Duodenal mucosa (tissue), 2 donors: Measurements from ENCODE around the gene RABIF.

Experiments
- H3K27ac ChIP-seq: one replicate; pipeline ENCODE4 v1.7.0; 2013; ENCODE audit warnings: low read depth, low read length
- H3K27me3 ChIP-seq, 2 donors: one replicate each; pipeline ENCODE4 v1.7.0; 2013; ENCODE audit warnings: low read length in 2 of 2, control low read depth in 1 of 2; ENCODE audit not compliant: insufficient read depth in 2 of 2, control insufficient read depth in 1 of 2
- H3K36me3 ChIP-seq, 2 donors: one replicate each; pipeline ENCODE4 v1.7.0; 2013; ENCODE audit warnings: low read length in 2 of 2, control low read depth in 1 of 2; ENCODE audit not compliant: insufficient read depth in 2 of 2, control insufficient read depth in 1 of 2
- H3K4me1 ChIP-seq, 2 donors: one replicate each; pipeline ENCODE4 v1.7.0; 2013; ENCODE audit warnings: low read length in 2 of 2, control low read depth in 1 of 2; ENCODE audit not compliant: insufficient read depth in 2 of 2, control insufficient read depth in 1 of 2
- H3K4me3 ChIP-seq, 2 donors: one replicate each; pipeline ENCODE4 v1.7.0; 2013; ENCODE audit warnings: low read length in 2 of 2, low read depth in 1 of 2
- H3K9ac ChIP-seq, 2 donors: one replicate each; pipeline ENCODE4 v1.7.0; 2013; ENCODE audit warnings: low read length in 2 of 2, low read depth in 1 of 2
- H3K9me3 ChIP-seq, 2 donors: one replicate each; pipeline ENCODE4 v1.7.0; 2013; ENCODE audit warnings: low read length in 2 of 2, control low read depth in 1 of 2; ENCODE audit not compliant: control insufficient read depth in 1 of 2

The RABIF gene

GRCh38 chr1:202880062-202880461, 8.9 kb downstream of the RABIF start:
- H3K4me3 ChIP-seq, result no peak overlapping the region
- peaks cover 19 to 30% of the 10 kb centered on the region in 2 donors for H3K36me3 ChIP-seq

GRCh38 chr1:202879128-202879527, 9.8 kb downstream of the RABIF start:
- Histone ChIP-seq H3K4me3 (no peak overlapping the region), H3K9ac (no peak overlapping the region), H3K9me3 (no peaks in the 10 kb centered on the region)

More at GRCh38 chr1:202880062-202880461, 8.9 kb downstream of the RABIF start:
- Histone ChIP-seq H3K9ac (no peak overlapping the region), H3K27ac (no peak overlapping the region), H3K27me3 (no peaks in the 10 kb centered on the region), H3K9me3 (no peaks in the 10 kb centered on the region), H3K4me1 (no peaks in the 10 kb centered on the region)

GRCh38 chr1:202873026-202873425, 15.9 kb downstream of the RABIF start:
- no peaks in the 10 kb centered on the region for H3K9me3 ChIP-seq
- H3K4me1 ChIP-seq, result no peaks in the 10 kb centered on the region
- no peak overlapping the region for H3K27ac ChIP-seq
- H3K4me3 ChIP-seq, result no peak overlapping the region
- peaks cover 0 to 1% of the 10 kb centered on the region in 2 donors for H3K36me3 ChIP-seq
- H3K27me3 ChIP-seq, result no peaks in the 10 kb centered on the region
- H3K9ac ChIP-seq, result no peak overlapping the region

More at GRCh38 chr1:202879128-202879527, 9.8 kb downstream of the RABIF start:
- no peaks in the 10 kb centered on the region for H3K4me1 ChIP-seq
- peaks cover 19 to 30% of the 10 kb centered on the region in 2 donors for H3K36me3 ChIP-seq
- no peak overlapping the region for H3K27ac ChIP-seq
- H3K27me3 ChIP-seq, result no peaks in the 10 kb centered on the region

- Histone ChIP-seq H3K4me1 (no peaks in the 10 kb centered on the region), H3K27me3 (no peaks in the 10 kb centered on the region), H3K27ac (no peak overlapping the region), H3K4me3 (no peak overlapping the region), H3K9me3 (no peaks in the 10 kb centered on the region), H3K9ac (no peak overlapping the region), H3K36me3 (no peaks in the 10 kb centered on the region)
Observed at GRCh38 chr1:202871367-202871766, 17.6 kb downstream of the RABIF start.

GRCh38 chr1:202862679-202863560, 26.0 kb downstream of the RABIF start:
- Histone ChIP-seq H3K9me3 (no peaks in the 10 kb centered on the region), H3K4me1 (peaks cover 33 to 43% of the 10 kb centered on the region in 2 donors), H3K36me3 (no peaks in the 10 kb centered on the region), H3K27ac (no peak overlapping the region), H3K4me3 (peak overlapping the region in 1 of 2 donors; percentile 72), H3K9ac (no peak overlapping the region), H3K27me3 (no peaks in the 10 kb centered on the region)

- H3K4me3 ChIP-seq, result peak overlapping the region; percentile 72 to 86
- no peaks in the 10 kb centered on the region for H3K27me3 ChIP-seq
- no peak overlapping the region for H3K27ac ChIP-seq
- H3K9ac ChIP-seq, result peak overlapping the region; percentile 50 to 57
- H3K36me3 ChIP-seq, result no peaks in the 10 kb centered on the region
- H3K4me1 ChIP-seq, result peaks cover 46 to 54% of the 10 kb centered on the region in 2 donors
- H3K9me3 ChIP-seq, result no peaks in the 10 kb centered on the region
Observed at GRCh38 chr1:202861420-202862132, 27.4 kb downstream of the RABIF start.

GRCh38 chr1:202860744-202861419, 28.1 kb downstream of the RABIF start:
- no peaks in the 10 kb centered on the region for H3K27me3 ChIP-seq
- no peak overlapping the region for H3K27ac ChIP-seq
- H3K4me1 ChIP-seq, result peaks cover 46 to 54% of the 10 kb centered on the region in 2 donors
- no peaks in the 10 kb centered on the region for H3K9me3 ChIP-seq
- H3K9ac ChIP-seq, result peak overlapping the region; percentile 50 to 57
- H3K4me3 ChIP-seq, result peak overlapping the region; percentile 72 to 86
- peaks cover 0 to 2% of the 10 kb centered on the region in 2 donors for H3K36me3 ChIP-seq

GRCh38 chr1:202858789-202859414, 30.0 kb downstream of the RABIF start:
- peaks cover 46 to 54% of the 10 kb centered on the region in 2 donors for H3K4me1 ChIP-seq
- H3K36me3 ChIP-seq, result peaks cover 0 to 11% of the 10 kb centered on the region in 2 donors
- no peak overlapping the region for H3K4me3 ChIP-seq
- no peaks in the 10 kb centered on the region for H3K27me3 ChIP-seq
- H3K27ac ChIP-seq, result no peak overlapping the region
- H3K9ac ChIP-seq, result no peak overlapping the region
- no peaks in the 10 kb centered on the region for H3K9me3 ChIP-seq

- H3K4me3 ChIP-seq, result no peak overlapping the region
- H3K9me3 ChIP-seq, result no peaks in the 10 kb centered on the region
- H3K27ac ChIP-seq, result no peak overlapping the region
- H3K4me1 ChIP-seq, result peaks cover 46 to 49% of the 10 kb centered on the region in 2 donors
- no peaks in the 10 kb centered on the region for H3K27me3 ChIP-seq
- no peak overlapping the region for H3K9ac ChIP-seq
- H3K36me3 ChIP-seq, result peaks cover 0 to 11% of the 10 kb centered on the region in 2 donors
Observed at GRCh38 chr1:202858331-202858730, 30.6 kb downstream of the RABIF start.
